ENCODE data around the gene C18orf63. TPM values are rescaled to one million over a fixed set of nuclear protein-coding genes. Genes with fewer than 3 reads are reported as not detected.

C18orf63 gene
- total and polyA plus RNA-seq, 2 donors (not counting 3 experiments of a cell fraction or from before 2014, with no cell fraction given): not detected

DNA sequence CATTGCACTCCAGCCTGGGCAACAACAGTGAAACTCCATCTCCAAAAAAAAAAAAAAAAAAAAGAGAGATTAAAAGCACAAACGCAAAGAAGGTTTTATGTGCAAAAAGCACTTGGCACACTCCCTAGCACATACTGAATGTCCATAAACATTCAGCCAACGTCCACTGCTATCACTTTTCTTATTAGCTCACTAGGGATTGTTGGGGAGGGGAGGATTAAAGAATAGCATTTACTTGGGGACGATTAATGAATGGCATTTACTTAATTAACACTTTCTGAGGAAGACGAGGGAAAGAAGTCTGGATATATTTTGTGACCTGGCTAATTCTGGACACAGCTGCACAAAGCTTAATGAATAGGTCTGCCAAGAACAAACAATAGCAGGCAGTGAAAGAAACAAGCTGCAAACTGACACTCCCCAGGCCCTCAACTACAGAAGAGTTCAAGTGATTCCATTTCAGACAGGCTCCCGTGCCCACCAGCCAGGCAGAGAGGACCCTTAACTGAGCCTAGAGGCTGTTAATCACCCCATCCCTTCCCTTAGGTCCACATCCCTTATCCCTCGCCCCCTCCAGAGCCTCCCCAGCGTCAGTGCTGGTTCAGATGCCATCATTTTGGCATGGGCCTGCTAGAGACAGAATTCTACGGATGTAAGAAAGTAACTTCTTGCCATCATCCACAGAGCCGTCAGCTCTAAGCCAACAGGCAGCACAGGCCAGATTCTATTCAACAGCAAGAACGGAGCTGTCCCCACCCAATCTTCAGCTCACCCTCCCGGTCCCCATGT lies 31.3 kb upstream of the C18orf63 start:
- Histone ChIP-seq H4K20me1 (replicated peaks; ENCODE audit: control insufficient read depth, extremely low read depth, insufficient read depth, low read length) (no peaks in the 10 kb centered on the region), H3K27me3 (ENCODE audit: control insufficient read depth in 2 of 2, insufficient read depth in 2 of 2, low read length in 2 of 2) (no peaks in the 10 kb centered on the region), H3K9me1 (replicated peaks; ENCODE audit: control insufficient read depth, extremely low read depth, insufficient read depth, low read length) (no peaks in the 10 kb centered on the region), H3K9ac (replicated peaks; ENCODE audit: extremely low read depth, insufficient read depth, low read length) (no peak overlapping the region), H3K27ac (ENCODE audit: insufficient read depth, low read depth, low read length) (no peak overlapping the region), H2AFZ (ENCODE audit: low read depth, low read length) (no peak overlapping the region), H3K9me3 (replicated peaks; ENCODE audit: control insufficient read depth, insufficient read depth, low read length) (no peaks in the 10 kb centered on the region), H3K4me3 (replicated peaks in 1 of 3; ENCODE audit: insufficient read depth in 1 of 3, low read depth in 1 of 3, low read length in 3 of 3) (no peak overlapping the region), H3K36me3 (ENCODE audit: control insufficient read depth in 2 of 2, extremely low read depth in 1 of 2, insufficient read depth in 2 of 2, low read length in 2 of 2) (no peaks in the 10 kb centered on the region), H3K4me2 (ENCODE audit: insufficient read depth, low read length) (no peak overlapping the region), H3K4me1 (ENCODE audit: control insufficient read depth, extremely low read depth, insufficient read depth, low read length) (peaks cover 8% of the 10 kb centered on the region), H3K79me2 (ENCODE audit: control insufficient read depth, insufficient read depth, low read length) (no peaks in the 10 kb centered on the region)
- ChIA-PET CTCF (interaction anchor here (0.8 to 0.9 kb wide), 2 partner anchors 9 to 16 kb away, joined by 3 to 4 read pairs; no protein-coding TSS in a partner anchor), POLR2A (interaction anchor here (0.7 kb wide), 1 partner anchor 57 kb away, joined by 3 read pairs; no protein-coding TSS in a partner anchor)
- DNase-seq (ENCODE audit: low read depth, low spot score) (peak; percentile 27), FAIRE-seq (peak; percentile 31)
- dilution Hi-C loops (cut with MboI; ENCODE audit: extremely low pct_ligation_motif_present, low sequenced_read_pairs) (no loop called here), intact Hi-C loops (cut with micrococcal nuclease) (no loop called here)
- BruUV-seq (replicated peaks): no TSS peak
- TF ChIP-seq POLR2AphosphoS5 (IDR thresholded peaks at IDR 0.05; ENCODE audit: insufficient read depth, low read depth, low read length): no peak
- no peak for TF ChIP-seq MYC (IDR thresholded peaks at IDR 0.05; ENCODE audit: low read depth, low read length)
- TF ChIP-seq, protein P1, sequence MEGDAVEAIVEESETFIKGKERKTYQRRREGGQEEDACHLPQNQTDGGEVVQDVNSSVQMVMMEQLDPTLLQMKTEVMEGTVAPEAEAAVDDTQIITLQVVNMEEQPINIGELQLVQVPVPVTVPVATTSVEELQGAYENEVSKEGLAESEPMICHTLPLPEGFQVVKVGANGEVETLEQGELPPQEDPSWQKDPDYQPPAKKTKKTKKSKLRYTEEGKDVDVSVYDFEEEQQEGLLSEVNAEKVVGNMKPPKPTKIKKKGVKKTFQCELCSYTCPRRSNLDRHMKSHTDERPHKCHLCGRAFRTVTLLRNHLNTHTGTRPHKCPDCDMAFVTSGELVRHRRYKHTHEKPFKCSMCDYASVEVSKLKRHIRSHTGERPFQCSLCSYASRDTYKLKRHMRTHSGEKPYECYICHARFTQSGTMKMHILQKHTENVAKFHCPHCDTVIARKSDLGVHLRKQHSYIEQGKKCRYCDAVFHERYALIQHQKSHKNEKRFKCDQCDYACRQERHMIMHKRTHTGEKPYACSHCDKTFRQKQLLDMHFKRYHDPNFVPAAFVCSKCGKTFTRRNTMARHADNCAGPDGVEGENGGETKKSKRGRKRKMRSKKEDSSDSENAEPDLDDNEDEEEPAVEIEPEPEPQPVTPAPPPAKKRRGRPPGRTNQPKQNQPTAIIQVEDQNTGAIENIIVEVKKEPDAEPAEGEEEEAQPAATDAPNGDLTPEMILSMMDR (IDR thresholded peaks at IDR 0.05; ENCODE audit: extremely low read depth in 1 of 2, insufficient read depth in 1 of 2, low read depth in 1 of 2, low read length in 2 of 2): no peak
- TF ChIP-seq POLR2A (IDR thresholded peaks at IDR 0.05; ENCODE audit: low read depth, low read length): no peak
- TF ChIP-seq, protein P2, sequence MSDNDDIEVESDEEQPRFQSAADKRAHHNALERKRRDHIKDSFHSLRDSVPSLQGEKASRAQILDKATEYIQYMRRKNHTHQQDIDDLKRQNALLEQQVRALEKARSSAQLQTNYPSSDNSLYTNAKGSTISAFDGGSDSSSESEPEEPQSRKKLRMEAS (IDR thresholded peaks at IDR 0.05; ENCODE audit: insufficient read depth, insufficient read length): no peak
- TF ChIP-seq GATA2 (IDR thresholded peaks at IDR 0.05; ENCODE audit: insufficient read depth, insufficient read length, low read depth, low read length): no peak
- TF ChIP-seq JUN (IDR thresholded peaks at IDR 0.05; ENCODE audit: borderline replicate concordance, insufficient read depth, insufficient read length, low read depth): no peak
- no peak for TF ChIP-seq FOS (IDR thresholded peaks at IDR 0.05; ENCODE audit: borderline replicate concordance, insufficient read depth, low read length)
- TF ChIP-seq EZH2 (IDR thresholded peaks at IDR 0.05; ENCODE audit: borderline replicate concordance, low read depth, low read length, severe bottlenecking): no peak

All from endothelial cell of umbilical vein (primary cell).